Measurements from ENCODE around the gene CD2.

Gene CD2

DNA sequence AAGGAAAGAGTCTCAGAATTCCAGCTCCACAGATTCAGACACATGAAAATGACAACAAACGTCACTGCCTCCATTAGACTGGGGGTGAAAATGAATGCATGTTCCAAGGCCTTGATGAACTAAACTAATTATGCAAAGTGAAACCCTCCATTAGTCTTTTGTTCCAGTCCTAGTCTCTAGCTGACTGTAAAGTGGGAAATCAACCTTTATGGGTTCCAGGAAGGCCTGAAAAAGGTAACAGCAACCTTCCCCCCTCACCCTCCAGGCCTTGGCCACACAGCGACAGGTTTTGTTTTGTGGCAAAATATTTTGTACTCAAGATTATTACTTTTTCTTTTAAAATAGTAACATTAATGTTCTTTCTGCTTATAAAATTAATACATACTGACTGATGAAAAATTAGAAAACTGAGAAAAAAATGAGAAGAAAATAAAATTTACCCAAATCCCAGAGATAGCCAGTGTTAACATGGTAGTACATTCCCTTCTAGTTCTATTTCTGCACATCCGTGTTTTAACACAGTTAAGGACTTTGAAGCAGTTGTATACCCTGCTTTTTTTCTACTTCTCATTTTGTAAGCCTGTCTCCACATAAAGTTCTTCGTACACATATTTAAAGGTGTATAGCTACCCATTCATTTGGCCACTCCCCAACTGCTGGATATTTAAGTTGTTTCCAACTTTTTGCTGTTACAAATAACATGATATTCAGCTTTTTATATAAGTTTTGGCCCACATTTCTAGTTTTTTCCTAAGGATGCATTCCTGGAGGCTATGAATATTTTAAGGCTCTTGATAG is 60.9 kb downstream of the CD2 start:
- Histone ChIP-seq H3K4me1 (ENCODE audit: insufficient read depth, low read length) (no peaks in the 10 kb centered on the region), H3K27me3 (ENCODE audit: insufficient read depth, low read length) (no peaks in the 10 kb centered on the region), H3K9ac (ENCODE audit: low read depth, low read length) (no peak overlapping the region), H3K4me3 (ENCODE audit: low read length) (no peak overlapping the region), H3K9me3 (ENCODE audit: insufficient read depth, low read depth, low read length) (no peaks in the 10 kb centered on the region), H3K27ac (ENCODE audit: low read length) (no peak overlapping the region), H3K36me3 (ENCODE audit: insufficient read depth, low read depth, low read length) (no peaks in the 10 kb centered on the region)

DNA sequence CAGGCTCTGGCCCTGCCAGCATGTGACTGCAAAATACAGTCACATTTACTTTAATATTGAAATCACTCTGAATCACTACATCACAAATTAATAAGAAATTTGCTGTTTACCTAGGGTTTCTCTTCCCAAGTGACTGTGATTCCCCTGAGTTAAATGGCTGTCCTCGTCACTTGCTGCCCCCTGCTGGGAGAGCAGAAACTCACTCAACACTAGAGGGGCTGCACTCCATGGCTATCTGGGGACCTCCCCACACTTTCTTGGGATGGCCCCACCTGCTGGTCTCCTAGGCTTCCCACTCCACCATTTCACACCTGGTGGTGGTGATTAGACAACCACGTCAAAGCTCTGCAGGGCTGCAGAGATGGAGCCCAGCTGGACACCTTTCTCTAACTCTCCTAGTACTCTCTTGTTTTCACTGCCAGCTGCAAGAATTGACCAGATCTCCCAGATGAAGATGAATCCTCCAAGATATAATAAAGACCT is 63.4 kb downstream of the CD2 start:
- H3K9me3 ChIP-seq (ENCODE audit: insufficient read depth, low read depth, low read length) = no peaks in the 10 kb centered on the region
- no peak overlapping the region for H3K4me3 ChIP-seq (ENCODE audit: low read length)
- H3K27ac ChIP-seq (ENCODE audit: low read length) = no peak overlapping the region
- no peak overlapping the region for H3K9ac ChIP-seq (ENCODE audit: low read depth, low read length)
- H3K36me3 ChIP-seq (ENCODE audit: insufficient read depth, low read depth, low read length) = no peaks in the 10 kb centered on the region
- no peaks in the 10 kb centered on the region for H3K4me1 ChIP-seq (ENCODE audit: insufficient read depth, low read length)
- no peaks in the 10 kb centered on the region for H3K27me3 ChIP-seq (ENCODE audit: insufficient read depth, low read length)

Data from iPS-20b (cell line).